GF-D8 (cell line): ENCODE results near the gene AGBL5.
A peak's percentile ranks its signal among the peaks of the same experiment; 100 is the strongest.

Source experiments
- DNase-seq: peaks from one replicate; lab custom pipeline; 2025; lab: John Stamatoyannopoulos, UW

AGBL5 gene

GRCh38 chr2:27079233-27080139 is 28.0 kb downstream of the AGBL5 start:
- no peak for DNase-seq

GRCh38 chr2:27080140-27080469 is 28.6 kb downstream of the AGBL5 start:
- DNase-seq: no peak

GRCh38 chr2:27080603-27080936 is 29.1 kb downstream of the AGBL5 start:
- no peak for DNase-seq

- DNase-seq: no peak
Measured at GRCh38 chr2:27081984-27082772, 30.7 kb downstream of the AGBL5 start.

- no peak for DNase-seq
Measured at GRCh38 chr2:27082773-27083409, 31.4 kb downstream of the AGBL5 start.

- no peak for DNase-seq
Measured at GRCh38 chr2:27083410-27084296, 32.2 kb downstream of the AGBL5 start.

GRCh38 chr2:27084297-27085061 is 33.0 kb downstream of the AGBL5 start:
- DNase-seq: no peak

GRCh38 chr2:27085062-27085672 is 33.7 kb downstream of the AGBL5 start:
- no peak for DNase-seq

GRCh38 chr2:27085673-27086089 is 34.2 kb downstream of the AGBL5 start:
- DNase-seq: no peak

- DNase-seq: peak; percentile 70
Measured at GRCh38 chr2:27086090-27086723, 34.7 kb downstream of the AGBL5 start.

- DNase-seq: no peak
Measured at GRCh38 chr2:27086724-27087593, 35.5 kb downstream of the AGBL5 start, which contains the start of gene KHK. KHK (plus strand) TSS chr2:27086772; CDS start chr2:27087260, 488 bp downstream.

- no peak for DNase-seq
Measured at GRCh38 chr2:27087823-27088410, 36.4 kb downstream of the AGBL5 start.

GRCh38 chr2:27088634-27089033 is 37.2 kb downstream of the AGBL5 start:
- DNase-seq: no peak

GRCh38 chr2:27089111-27089954 is 37.9 kb downstream of the AGBL5 start:
- no peak for DNase-seq

GRCh38 chr2:27091746-27092695 is 40.6 kb downstream of the AGBL5 start:
- DNase-seq: no peak

- DNase-seq: no peak
Measured at GRCh38 chr2:27092696-27093429, 41.4 kb downstream of the AGBL5 start.
